ENCODE measurements around the gene UBL4B.

GRCh38 chr1:110118636-110119396 is 6.6 kb downstream of the UBL4B start:
- TF ChIP-seq POLR2A (IDR thresholded peaks at IDR 0.05) (no peak), CTCF (IDR thresholded peaks at IDR 0.05 in 8 of 11, conservative IDR thresholded peaks at IDR 0.05 in 3 of 11) (no peak), POLR2AphosphoS5 (IDR thresholded peaks at IDR 0.05) (no peak)

Data from spleen (tissue), 7 donors.